Gastrocnemius medialis (tissue), 4 donors: ENCODE measurements around the gene POMZP3.
"Not testable (repeated sequence)": the region's sequence is repeated elsewhere in the genome, so short reads cannot be mapped to it uniquely, and the experiment has no call there.

Source experiments
- CTCF ChIP-seq, 5 experiments: fragments of 450-650 bp in 3 of 5; fragments of 200-600 bp in 2 of 5; sonication (generic) in 2 of 5; IDR thresholded peaks in 4 of 5; conservative IDR thresholded peaks in 1 of 5; 1 replicate in 4 of 5; 2 replicates in 1 of 5; pipeline ENCODE4 v1.5.1; 2016 to 2019; ENCODE audit warnings: antibody characterized with exemption in 5 of 5, mild to moderate bottlenecking in 3 of 5, moderate library complexity in 3 of 5
- POLR2A ChIP-seq, 2 donors: fragments of 450-650 bp; IDR thresholded peaks; one replicate each; pipeline ENCODE4 v1.6.1; 2017; ENCODE audit warnings: antibody characterized with exemption in 2 of 2, mild to moderate bottlenecking in 2 of 2, moderate library complexity in 2 of 2

- not testable (repeated sequence) for TF ChIP-seq CTCF (IDR thresholded peaks at IDR 0.05 in 4 of 5, conservative IDR thresholded peaks at IDR 0.05 in 1 of 5); POLR2A (IDR thresholded peaks at IDR 0.05)
Measured at GRCh38 chr7:76606027-76606426, 21.1 kb downstream of the POMZP3 start.
